Parathyroid adenoma (tissue), 2 donors: ENCODE measurements around the gene TMEM151B.

Experiments
- H2AFZ ChIP-seq: fragments of 300-600 bp; sonication (generic); one replicate; pipeline ENCODE4 v1.7.0; 2017; ENCODE audit warnings: antibody characterized with exemption, mild to moderate bottlenecking
- H3K27ac ChIP-seq: fragments of 300-600 bp; sonication (generic); one replicate; pipeline ENCODE4 v1.7.0; 2017
- H3K27me3 ChIP-seq: fragments of 300-600 bp; sonication (generic); one replicate; pipeline ENCODE4 v1.7.0; 2017; ENCODE audit warnings: low read length; ENCODE audit not compliant: control insufficient read depth, insufficient read depth
- H3K36me3 ChIP-seq: fragments of 300-600 bp; sonication (generic); one replicate; pipeline ENCODE4 v1.7.0; 2017; ENCODE audit warnings: low read length; ENCODE audit not compliant: control insufficient read depth, insufficient read depth
- H3K4me1 ChIP-seq: fragments of 300-600 bp; sonication (generic); one replicate; pipeline ENCODE4 v1.7.0; 2017; ENCODE audit warnings: control low read depth
- H3K4me2 ChIP-seq: fragments of 300-600 bp; sonication (generic); one replicate; pipeline ENCODE4 v1.7.0; 2017; ENCODE audit warnings: low read length
- H3K4me3 ChIP-seq: fragments of 300-600 bp; sonication (generic); one replicate; pipeline ENCODE4 v1.7.0; 2017; ENCODE audit warnings: low read depth, low read length
- H3K79me2 ChIP-seq: fragments of 300-600 bp; sonication (generic); one replicate; pipeline ENCODE4 v1.7.0; 2017; ENCODE audit warnings: control low read depth
- H3K9ac ChIP-seq: fragments of 300-600 bp; sonication (generic); one replicate; pipeline ENCODE4 v1.7.0; 2017; ENCODE audit warnings: mild to moderate bottlenecking
- H3K9me3 ChIP-seq: fragments of 300-600 bp; sonication (generic); one replicate; pipeline ENCODE4 v1.7.0; 2017; ENCODE audit warnings: low read length; ENCODE audit not compliant: control insufficient read depth
- TF ChIP-seq, protein P1 (sequence below): fragments of 300-600 bp; sonication (generic); IDR thresholded peaks from one replicate; pipeline ENCODE4 v1.7.0; 2017; ENCODE audit warnings: antibody characterized with exemption, mild to moderate bottlenecking
- donor health status: primary hyperparathyroidism.

The TMEM151B gene

DNA sequence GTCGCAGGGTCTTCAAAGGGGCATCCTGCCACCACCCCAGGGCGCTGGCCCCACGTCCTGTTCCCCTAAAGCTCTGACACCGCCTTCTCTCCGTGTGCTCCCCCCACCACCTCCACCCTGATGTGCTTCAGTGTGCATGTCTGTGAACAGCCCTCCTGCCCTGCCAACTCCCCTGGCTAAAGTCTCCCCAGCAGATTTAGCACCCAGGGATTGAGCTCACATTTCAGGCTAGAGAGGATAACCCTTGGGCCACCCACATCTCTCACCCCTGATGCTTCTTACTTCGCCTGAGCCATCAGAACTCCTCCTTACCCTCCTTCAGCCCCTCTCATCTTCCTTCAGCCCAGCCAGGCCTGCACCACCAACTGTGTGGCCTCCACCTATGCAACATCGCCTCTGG, 7.5 kb downstream of the TMEM151B start:
- no peaks in the 10 kb centered on the region for H3K27me3 ChIP-seq

GRCh38 chr6:44278315-44278714, 8.1 kb downstream of the TMEM151B start:
- Histone ChIP-seq H3K27me3 (no peaks in the 10 kb centered on the region), H3K4me2 (no peak overlapping the region)

More for the DNA sequence above, 7.5 kb downstream of the TMEM151B start:
- H3K36me3 ChIP-seq, result no peaks in the 10 kb centered on the region
- no peaks in the 10 kb centered on the region for H3K79me2 ChIP-seq
- no peak overlapping the region for H3K4me2 ChIP-seq
- no peaks in the 10 kb centered on the region for H3K4me1 ChIP-seq
- TF ChIP-seq, protein P1, sequence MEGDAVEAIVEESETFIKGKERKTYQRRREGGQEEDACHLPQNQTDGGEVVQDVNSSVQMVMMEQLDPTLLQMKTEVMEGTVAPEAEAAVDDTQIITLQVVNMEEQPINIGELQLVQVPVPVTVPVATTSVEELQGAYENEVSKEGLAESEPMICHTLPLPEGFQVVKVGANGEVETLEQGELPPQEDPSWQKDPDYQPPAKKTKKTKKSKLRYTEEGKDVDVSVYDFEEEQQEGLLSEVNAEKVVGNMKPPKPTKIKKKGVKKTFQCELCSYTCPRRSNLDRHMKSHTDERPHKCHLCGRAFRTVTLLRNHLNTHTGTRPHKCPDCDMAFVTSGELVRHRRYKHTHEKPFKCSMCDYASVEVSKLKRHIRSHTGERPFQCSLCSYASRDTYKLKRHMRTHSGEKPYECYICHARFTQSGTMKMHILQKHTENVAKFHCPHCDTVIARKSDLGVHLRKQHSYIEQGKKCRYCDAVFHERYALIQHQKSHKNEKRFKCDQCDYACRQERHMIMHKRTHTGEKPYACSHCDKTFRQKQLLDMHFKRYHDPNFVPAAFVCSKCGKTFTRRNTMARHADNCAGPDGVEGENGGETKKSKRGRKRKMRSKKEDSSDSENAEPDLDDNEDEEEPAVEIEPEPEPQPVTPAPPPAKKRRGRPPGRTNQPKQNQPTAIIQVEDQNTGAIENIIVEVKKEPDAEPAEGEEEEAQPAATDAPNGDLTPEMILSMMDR, result no peak
- no peak overlapping the region for H3K9ac ChIP-seq
- no peak overlapping the region for H3K27ac ChIP-seq
- no peak overlapping the region for H2AFZ ChIP-seq
- no peaks in the 10 kb centered on the region for H3K9me3 ChIP-seq
- no peak overlapping the region for H3K4me3 ChIP-seq

DNA sequence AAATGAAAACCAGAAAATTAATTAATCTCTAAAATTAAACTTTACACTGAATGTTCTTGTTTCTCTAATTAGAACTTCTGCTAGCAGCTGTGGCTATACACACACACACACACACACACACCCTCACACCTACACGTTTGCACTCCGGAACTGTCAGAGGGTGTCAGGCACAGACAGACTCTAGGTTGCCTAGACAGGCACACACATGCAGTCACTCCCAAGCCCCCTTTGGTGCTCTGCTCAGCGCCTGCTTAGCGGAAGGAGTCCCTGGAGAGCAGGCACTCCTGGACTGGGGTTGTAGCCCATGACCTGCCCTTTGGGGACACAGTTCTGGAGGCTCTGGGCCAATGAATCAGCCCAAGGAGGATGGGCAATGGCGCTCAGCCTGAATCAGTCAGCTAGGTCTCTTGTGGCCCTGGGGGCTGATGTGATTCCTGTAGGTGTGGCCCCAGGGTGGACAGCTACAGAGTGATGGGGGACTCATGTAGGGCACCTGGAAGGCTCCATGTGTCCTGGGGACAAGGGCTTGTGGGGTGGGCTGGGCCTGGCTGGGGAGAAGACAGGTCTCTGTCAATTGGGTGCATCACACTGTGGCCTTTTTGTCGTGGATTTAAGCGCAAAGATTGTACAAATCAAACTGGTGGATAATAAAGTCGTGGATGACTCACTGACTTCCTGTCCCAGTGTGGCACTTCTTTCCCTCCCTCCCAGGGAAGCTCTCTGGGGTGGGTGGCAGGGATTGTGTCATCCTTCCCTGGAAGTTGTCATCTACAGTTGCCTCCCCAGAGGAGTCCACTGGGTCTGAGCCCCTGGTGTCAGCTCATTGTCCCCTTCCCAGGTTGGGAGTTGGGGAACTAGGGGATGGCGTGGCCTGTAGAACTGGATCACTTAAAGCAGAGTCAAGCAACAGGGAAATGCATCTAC, 8.8 kb downstream of the TMEM151B start:
- H3K27ac ChIP-seq, result no peak overlapping the region
- no peak overlapping the region for H2AFZ ChIP-seq
- no peak overlapping the region for H3K4me3 ChIP-seq
- H3K36me3 ChIP-seq, result no peaks in the 10 kb centered on the region
- no peak overlapping the region for H3K9ac ChIP-seq
- no peaks in the 10 kb centered on the region for H3K4me1 ChIP-seq
- no peaks in the 10 kb centered on the region for H3K27me3 ChIP-seq
- no peak overlapping the region for H3K4me2 ChIP-seq
- no peaks in the 10 kb centered on the region for H3K9me3 ChIP-seq
- TF ChIP-seq, protein P1, result no peak
- no peaks in the 10 kb centered on the region for H3K79me2 ChIP-seq

More at GRCh38 chr6:44278315-44278714, 8.1 kb downstream of the TMEM151B start:
- H3K9ac ChIP-seq, result no peak overlapping the region
- no peaks in the 10 kb centered on the region for H3K36me3 ChIP-seq
- H3K4me1 ChIP-seq, result no peaks in the 10 kb centered on the region
- no peaks in the 10 kb centered on the region for H3K79me2 ChIP-seq
- TF ChIP-seq, protein P1, result no peak
- H3K4me3 ChIP-seq, result no peak overlapping the region
- no peaks in the 10 kb centered on the region for H3K9me3 ChIP-seq
- no peak overlapping the region for H3K27ac ChIP-seq
- no peak overlapping the region for H2AFZ ChIP-seq

GRCh38 chr6:44284121-44284520, 13.9 kb downstream of the TMEM151B start:
- no peaks in the 10 kb centered on the region for H3K9me3 ChIP-seq
- H3K4me3 ChIP-seq, result no peak overlapping the region
- H3K27ac ChIP-seq, result no peak overlapping the region
- H3K27me3 ChIP-seq, result no peaks in the 10 kb centered on the region
- no peaks in the 10 kb centered on the region for H3K36me3 ChIP-seq
- no peak overlapping the region for H2AFZ ChIP-seq
- H3K79me2 ChIP-seq, result no peaks in the 10 kb centered on the region
- H3K9ac ChIP-seq, result no peak overlapping the region
- no peaks in the 10 kb centered on the region for H3K4me1 ChIP-seq
- TF ChIP-seq, protein P1, result no peak
- no peak overlapping the region for H3K4me2 ChIP-seq
